Kasumi-1 (cell line): ENCODE data around the gene MGAT1.
"Not testable (repeated sequence)": the region's sequence is repeated elsewhere in the genome, so short reads cannot be mapped to it uniquely, and the experiment has no call there.

Experiments
- DNase-seq, 2 experiments: peaks; one replicate each; lab custom pipeline; 2025; lab: John Stamatoyannopoulos, UW

The MGAT1 gene

DNA sequence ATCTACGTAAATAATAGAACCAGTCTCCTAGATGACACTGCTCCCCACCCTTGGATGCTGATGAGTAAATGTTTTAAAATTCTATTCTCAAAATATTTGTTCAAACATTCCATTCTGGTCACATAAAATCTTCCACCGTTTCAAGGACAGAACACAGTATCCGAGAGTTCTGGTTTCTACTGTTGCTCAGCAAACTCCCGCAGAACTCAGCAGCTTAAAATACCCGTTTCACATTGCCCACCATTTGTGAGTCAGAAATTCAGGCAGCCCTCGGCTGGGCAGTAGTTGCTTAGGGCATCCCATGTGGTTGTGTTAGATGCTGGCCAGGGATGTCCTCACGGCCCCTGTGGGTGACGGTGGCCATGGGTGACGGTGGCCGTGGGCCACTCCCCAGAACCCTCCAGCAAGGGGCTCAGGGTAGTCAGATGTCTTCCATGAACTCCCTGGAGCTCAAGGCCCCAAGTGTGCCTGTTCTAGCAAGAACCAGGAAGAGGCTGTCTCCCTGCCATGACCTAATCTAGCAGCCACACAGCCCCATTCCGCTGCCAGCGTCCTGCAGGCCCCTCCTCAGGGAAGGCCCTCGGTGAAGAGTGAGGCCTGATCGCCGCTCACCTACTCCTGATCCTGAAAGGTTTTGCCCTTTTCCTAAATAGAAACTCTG lies 17.4 kb downstream of the MGAT1 start:
- peak in 1 of 2 experiments; percentile 44 for DNase-seq

DNA sequence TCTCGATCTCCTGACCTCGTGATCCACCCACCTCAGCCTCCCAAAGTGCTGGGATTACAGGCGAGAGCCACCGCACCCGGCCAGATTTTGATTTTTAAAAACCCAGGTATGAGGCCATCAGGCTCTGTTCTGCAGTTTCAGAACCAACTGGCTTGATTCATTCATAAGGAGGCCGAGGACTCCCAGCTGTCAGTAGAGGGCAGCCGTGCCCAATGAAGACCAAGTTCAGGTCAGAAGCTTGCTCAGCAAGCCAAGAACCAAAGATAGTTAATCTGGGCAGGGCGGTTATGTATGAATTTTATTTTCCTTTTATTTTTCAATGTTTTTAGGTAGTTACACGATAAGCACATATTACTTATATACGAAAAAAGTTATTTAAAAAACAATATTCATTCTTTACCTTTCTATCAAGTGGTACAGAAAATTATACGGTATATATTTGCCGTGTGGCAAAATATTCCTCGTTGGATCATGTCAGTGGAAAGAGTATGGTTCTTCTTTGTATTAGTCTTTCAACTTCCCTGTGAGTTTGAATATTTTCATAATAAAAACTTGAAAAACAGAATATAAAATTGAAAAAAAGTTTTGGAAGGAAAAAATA lies 18.0 kb downstream of the MGAT1 start:
- peak; percentile 55 to 60 for DNase-seq

DNA sequence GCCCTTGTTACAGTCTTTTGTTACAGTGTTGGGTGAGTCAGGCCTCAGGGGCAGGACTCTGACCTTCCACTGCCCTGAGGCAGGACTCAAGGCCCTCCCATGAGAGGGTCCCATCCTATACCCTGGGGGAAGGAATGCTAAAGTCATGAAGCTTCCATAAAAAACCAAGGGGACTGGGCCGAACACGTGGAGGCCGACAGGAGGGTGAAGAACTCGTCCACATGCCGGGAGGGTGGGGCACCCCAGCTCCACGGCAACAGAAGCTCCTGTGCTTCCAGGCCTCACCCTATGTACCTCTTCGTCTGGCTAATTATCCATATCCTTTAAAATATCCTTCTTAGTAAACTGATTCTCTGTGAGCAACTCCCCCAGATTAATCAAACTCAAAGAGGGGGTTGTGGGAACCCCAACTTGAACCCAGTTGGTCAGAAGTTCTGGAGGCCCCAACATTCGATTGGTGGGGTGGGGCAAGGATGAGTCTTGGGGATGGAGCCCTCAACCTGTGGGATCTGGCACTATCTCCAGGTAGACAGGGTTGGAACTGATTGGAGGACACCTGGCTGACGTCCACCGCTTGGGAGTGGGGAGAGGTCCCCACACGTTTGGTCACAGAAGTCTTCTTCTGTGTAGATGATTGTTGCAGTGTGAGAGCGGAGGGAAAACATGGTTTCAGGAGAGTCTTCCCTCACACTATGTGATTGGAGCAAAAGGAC lies 19.1 kb downstream of the MGAT1 start:
- DNase-seq = no peak

- DNase-seq = no peak
Measured at GRCh38 chr5:180782748-180783147, 19.9 kb downstream of the MGAT1 start.

DNA sequence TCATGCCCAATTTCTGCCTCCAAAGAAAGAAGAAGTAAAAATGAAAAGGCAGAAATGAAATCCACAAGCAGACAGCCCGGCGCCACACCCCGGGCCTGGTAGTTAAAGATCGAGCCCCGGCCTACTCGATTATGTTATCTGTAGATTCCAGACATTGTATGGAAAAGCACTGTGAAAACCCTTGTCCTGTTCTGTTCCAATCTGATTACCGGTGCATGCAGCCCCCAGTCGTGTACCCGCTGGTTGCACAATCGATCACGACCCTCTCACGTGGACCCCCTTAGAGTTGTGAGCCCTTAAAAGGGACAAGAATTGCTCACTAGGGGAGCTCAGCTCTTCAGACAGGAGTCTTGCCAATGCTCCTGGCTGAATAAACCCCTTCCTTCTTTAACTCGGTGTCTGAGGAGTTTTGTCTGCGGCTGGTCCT lies 20.7 kb downstream of the MGAT1 start:
- not testable (repeated sequence) for DNase-seq

- DNase-seq = no peak
Measured at GRCh38 chr5:180779985-180780610, 22.5 kb downstream of the MGAT1 start.

DNA sequence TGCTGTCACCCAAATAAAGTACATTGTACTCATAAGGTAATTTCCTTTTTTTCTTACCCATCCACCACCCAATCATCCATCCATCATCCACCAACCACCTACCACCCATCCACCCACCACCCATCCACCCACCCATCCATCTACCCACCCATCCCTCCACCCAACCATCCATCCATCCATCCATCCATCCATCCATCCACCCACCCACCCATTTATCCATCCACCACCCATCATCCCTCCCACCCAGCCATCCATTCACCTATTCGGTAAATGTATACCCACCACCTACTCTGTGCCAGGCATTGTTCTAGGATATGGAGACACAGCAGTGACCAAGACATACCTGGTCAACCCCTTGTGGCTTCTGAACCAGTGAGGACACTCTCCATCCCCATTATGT lies 25.1 kb downstream of the MGAT1 start:
- no peak for DNase-seq

DNA sequence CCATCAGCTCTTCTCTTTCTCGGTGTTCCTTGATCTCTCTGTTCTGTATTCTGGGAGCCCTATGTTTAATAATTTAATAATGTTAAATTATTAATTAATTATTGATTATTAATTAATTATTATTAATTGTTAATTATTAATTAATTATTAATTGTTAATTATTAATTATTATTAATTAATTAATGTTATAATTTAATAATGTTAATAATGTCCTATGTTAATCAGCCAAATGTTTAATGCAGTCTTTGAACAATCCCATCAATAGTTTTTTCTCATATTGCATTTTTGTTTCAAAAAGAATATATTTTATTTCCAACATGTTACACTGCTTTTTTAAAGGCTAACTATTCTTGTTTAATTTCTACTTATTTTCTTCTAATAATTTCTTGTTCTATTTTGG lies 26.2 kb downstream of the MGAT1 start:
- DNase-seq = no peak

DNA sequence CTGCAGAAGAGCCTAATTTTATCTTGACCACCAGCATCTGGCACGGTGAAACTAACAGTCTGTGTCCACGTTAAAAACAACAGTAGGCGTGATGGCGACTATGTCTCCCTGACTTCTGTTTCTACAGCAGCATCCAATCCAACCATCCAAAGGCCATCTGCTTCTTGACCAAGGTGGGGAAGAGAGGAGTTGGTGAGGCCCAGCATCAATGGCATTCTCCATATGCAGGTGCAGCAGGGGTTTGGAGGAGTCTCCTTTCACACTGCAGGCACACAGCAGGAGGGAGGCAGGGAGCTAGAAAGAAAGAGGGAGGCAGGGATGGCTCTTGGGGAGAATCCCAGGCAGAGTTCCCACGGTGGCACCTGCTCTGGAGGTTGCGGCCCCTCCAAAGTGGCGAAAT lies 27.0 kb downstream of the MGAT1 start:
- DNase-seq = no peak

- DNase-seq = no peak
Measured at GRCh38 chr5:180771839-180772238, 30.8 kb downstream of the MGAT1 start.

DNA sequence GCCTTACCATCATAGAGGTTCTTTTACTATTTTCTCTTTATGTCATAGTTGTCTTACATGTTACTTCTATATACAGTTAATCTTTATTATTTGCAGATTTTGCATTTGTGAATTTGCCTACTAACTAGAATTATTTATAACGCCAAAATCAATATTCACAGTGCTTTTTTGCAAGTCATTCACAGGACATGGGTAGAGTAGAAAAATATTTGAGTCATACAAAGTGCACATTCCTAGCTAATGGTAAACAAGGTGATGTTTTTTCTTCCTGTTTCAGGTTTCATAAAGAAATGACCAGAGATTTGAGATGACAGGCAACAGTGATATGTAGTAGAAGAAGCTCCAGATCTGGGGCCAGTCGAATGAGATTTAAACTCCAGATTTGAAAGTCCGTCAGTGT lies 32.8 kb downstream of the MGAT1 start:
- no peak for DNase-seq

GRCh38 chr5:180755601-180756000 lies 47.0 kb downstream of the MGAT1 start:
- no peak for DNase-seq

DNA sequence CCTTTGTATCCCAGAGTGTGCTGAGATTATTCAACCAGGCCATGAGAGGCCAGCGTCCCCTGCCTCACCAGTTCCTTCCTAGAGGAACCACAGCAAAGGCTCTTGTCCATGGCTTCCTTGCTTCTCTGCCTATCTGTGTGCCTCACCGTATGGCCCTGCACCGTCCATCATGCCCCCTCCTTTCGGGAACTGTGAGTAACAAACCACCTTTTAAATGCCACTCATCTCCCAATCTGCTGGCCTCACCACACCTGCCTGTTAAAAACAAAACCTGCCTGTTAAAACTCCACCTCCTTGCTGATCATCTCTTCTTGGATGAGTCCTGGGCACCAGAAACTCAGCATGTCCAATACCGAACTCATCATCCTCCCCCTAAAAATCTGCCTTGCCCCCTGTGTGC lies 58.4 kb downstream of the MGAT1 start:
- no peak for DNase-seq

GRCh38 chr5:180742727-180743126 lies 59.9 kb downstream of the MGAT1 start:
- DNase-seq = no peak

DNA sequence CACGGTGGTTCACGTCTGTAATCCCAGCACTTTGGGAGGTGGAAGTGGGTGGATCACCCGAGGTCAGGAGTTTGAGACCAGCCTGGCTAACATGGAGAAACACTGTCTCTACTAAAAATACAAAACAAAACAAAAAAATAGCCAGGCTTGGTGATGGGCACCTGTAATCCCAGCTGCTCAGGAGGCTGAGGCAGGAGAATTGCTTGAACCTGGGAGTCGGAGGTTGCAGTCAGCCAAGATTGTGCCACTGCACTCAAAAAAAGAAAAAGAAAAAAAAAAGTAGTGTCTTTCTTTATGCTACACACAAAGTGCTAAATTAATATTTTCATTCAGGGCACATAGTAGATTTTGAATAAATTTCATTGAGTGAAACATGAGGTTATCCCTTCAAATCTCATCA lies 61.7 kb downstream of the MGAT1 start:
- not testable (repeated sequence) for DNase-seq

GRCh38 chr5:180739958-180740357 lies 62.6 kb downstream of the MGAT1 start, which contains the start of gene OR2Y1:
Gene OR2Y1 (minus strand): TSS chr5:180740058. CDS start chr5:180740058, 0 bp downstream.
- no peak for DNase-seq

GRCh38 chr5:180739271-180739670 lies 63.3 kb downstream of the MGAT1 start:
- no peak for DNase-seq

GRCh38 chr5:180736536-180736935 lies 66.1 kb downstream of the MGAT1 start:
- no peak for DNase-seq
